Memory B cell (primary cell): ENCODE measurements around the gene PTPRN2.

ENCODE experiments used
- ATAC-seq: fragments of 150-1000 bp; cut with Tn5 transposase; 2 replicates; pipeline ENCODE4 v1.10.0; 2021; ENCODE audit warnings: low read depth, mild to moderate bottlenecking, moderate library complexity
- DNase-seq, 2 donors: peaks; one replicate each; pipeline ENCODE4 v3.0.0; 2022; ENCODE audit warnings: low spot score in 2 of 2
- H3K27ac Mint-ChIP-seq: one replicate; pipeline ENCODE4 v1.8.0; 2022; ENCODE audit warnings: mild to moderate bottlenecking, moderate library complexity, mixed read lengths
- H3K27me3 Mint-ChIP-seq: one replicate; pipeline ENCODE4 v1.8.0; 2022; ENCODE audit warnings: mixed read lengths
- H3K36me3 Mint-ChIP-seq: one replicate; pipeline ENCODE4 v1.8.0; 2022; ENCODE audit warnings: mild to moderate bottlenecking, mixed read lengths
- H3K4me1 Mint-ChIP-seq: one replicate; pipeline ENCODE4 v1.8.0; 2022; ENCODE audit warnings: mixed read lengths
- H3K4me3 Mint-ChIP-seq: one replicate; pipeline ENCODE4 v1.8.0; 2022; ENCODE audit warnings: mild to moderate bottlenecking, moderate library complexity, mixed read lengths
- H3K9me3 Mint-ChIP-seq: one replicate; pipeline ENCODE4 v1.8.0; 2022; ENCODE audit warnings: mixed read lengths

PTPRN2 gene

DNA sequence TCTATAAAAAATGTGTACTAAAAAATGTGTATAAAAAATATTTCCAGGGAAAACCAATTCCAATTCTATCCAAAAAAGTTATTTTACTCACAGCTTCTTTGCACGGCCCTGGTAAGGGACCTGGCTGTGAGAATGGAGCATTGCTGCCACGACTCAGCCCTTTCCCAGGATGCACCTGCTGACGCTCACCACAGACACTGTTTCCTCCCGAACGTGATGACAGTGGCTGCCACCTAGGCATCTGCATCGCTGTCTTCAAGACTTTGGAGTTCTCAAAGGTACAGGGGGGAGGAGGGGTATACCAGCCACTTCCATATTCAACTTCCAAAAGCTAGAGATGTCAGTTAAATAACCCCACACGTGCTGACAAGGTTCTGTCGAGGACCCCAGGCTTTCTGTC lies 23.9 kb upstream of the PTPRN2 start:
- Mint-ChIP-seq H3K9me3 (no peaks in the 10 kb centered on the region), H3K27ac (no peak overlapping the region), H3K4me1 (peaks cover 25% of the 10 kb centered on the region), H3K27me3 (no peaks in the 10 kb centered on the region), H3K36me3 (peaks cover 6% of the 10 kb centered on the region), H3K4me3 (no peak overlapping the region)
- no peak for ATAC-seq
- DNase-seq, result no peak

DNA sequence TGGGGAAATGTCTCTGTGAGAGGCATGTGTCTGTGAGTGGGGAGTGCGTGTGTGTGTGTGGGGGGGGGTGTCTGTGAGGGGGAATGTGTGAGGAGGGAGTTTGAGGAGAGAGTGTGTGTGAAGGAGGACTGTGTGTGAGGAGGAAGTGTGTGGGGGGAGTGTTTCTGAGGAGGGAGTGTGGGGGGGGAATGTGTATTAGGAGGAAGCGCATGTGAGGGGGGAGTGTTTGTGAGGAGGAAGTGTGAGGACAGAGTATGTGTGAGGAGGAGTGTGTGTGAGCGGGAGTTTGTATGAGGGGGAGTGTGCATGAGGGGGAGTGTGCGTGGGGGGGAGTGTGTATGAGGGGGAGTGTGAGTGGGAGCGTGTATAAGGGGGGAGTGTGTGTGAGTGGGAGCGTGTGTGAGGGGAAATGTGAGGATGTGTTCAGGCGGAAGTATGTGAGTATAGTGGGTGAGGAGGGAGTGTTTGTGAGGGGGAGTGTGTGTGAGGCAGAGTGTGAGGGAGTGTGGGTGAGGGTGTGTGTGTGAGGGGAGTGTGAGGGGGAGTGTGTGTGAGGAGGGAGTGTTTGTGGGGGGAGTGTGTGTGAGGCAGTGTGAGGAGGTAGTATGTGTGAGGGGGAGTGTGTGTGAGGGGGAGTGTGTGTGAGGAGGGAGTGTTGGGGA lies 21.8 kb upstream of the PTPRN2 start:
- H3K27me3 Mint-ChIP-seq, result no peaks in the 10 kb centered on the region
- ATAC-seq (no peak), DNase-seq (no peak)
- H3K27ac Mint-ChIP-seq, result peak overlapping the region; percentile 3
- no peaks in the 10 kb centered on the region for H3K9me3 Mint-ChIP-seq
- H3K36me3 Mint-ChIP-seq, result peaks cover 5% of the 10 kb centered on the region
- no peak overlapping the region for H3K4me3 Mint-ChIP-seq
- H3K4me1 Mint-ChIP-seq, result peaks cover 25% of the 10 kb centered on the region

DNA sequence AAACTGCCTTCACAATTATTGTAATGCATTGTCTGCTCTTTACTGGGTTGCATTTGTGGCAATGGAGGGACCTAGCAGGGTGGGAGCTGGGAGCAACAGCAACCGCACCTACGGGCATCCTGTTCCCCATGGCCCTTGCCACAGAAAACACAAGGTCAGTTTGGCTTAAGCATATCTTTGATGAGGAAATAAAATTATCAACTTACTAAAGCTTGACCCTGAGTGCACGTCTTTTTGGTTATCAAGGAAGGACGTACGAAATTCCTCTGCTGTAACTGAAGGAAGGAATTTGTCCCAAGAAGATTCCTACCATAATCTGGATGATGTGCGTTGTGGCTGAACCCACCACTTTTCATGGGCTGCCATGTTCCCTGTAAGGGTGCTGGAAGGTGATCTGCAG lies 19.9 kb upstream of the PTPRN2 start:
- peaks cover 5% of the 10 kb centered on the region for H3K36me3 Mint-ChIP-seq
- no peaks in the 10 kb centered on the region for H3K9me3 Mint-ChIP-seq
- DNase-seq, result no peak
- H3K4me3 Mint-ChIP-seq, result no peak overlapping the region
- no peak for ATAC-seq
- H3K27ac Mint-ChIP-seq, result no peak overlapping the region
- no peaks in the 10 kb centered on the region for H3K27me3 Mint-ChIP-seq
- peaks cover 15% of the 10 kb centered on the region for H3K4me1 Mint-ChIP-seq

DNA sequence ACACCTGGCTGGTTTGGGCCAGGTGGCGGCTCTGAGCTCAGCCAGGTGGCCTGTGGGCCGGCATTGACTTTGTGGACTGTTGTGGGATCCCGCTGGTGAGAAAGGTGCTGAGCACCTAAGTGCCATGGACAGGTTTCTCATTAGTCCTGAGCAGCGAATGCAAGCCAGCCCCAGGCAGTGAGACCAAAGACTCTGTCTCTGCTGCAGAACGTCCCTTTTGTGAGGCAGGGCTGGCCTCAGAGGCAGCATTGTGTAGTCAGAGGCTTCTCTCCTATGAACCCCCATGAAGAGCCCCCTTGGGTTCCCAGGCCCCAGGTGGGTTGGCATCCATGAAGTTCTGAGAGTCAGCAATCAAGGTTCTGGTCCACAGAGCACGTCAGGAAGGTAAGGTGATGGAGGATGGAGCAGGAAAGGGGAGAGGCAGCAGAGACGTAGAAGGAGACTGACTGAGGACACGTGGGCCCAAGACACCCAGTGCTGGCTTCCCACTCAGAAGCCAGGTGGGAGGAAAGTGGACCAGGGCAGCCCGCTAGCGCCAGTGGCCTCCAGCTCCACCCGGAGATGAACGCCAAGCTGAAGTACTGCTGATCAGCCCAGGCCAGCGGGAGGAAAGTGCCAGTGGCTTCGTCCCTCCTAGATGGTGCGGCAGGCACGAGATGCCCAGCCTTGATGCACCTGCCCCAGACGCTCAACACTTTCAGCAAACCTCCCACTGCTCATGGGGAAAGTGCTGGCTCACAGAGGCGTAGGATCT lies 19.2 kb upstream of the PTPRN2 start:
- Mint-ChIP-seq H3K27me3 (no peaks in the 10 kb centered on the region), H3K4me3 (no peak overlapping the region), H3K36me3 (peaks cover 5% of the 10 kb centered on the region), H3K27ac (no peak overlapping the region), H3K9me3 (no peaks in the 10 kb centered on the region), H3K4me1 (peaks cover 11% of the 10 kb centered on the region)
- ATAC-seq (no peak), DNase-seq (no peak)

DNA sequence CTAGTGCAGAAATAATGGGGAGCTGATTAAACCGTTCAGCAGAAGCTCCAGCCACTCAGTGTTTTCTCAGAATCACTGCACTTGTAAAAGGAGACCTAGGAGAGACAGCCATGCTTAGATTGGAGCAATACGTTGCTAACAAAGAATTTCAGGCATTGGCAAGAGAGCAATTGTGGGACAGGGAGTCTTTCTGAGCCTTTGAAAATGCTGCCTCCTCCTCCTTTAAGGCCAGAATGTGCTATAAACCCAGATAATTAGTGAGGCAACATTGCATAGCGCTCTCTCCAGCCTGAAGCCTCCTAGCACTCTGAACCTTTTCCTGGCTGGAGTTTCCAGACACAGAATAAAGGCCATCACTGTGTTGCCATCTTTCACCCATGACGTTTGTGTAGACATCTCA lies 18.5 kb upstream of the PTPRN2 start:
- Mint-ChIP-seq H3K4me3 (no peak overlapping the region), H3K27ac (no peak overlapping the region), H3K4me1 (peaks cover 7% of the 10 kb centered on the region), H3K27me3 (no peaks in the 10 kb centered on the region), H3K9me3 (no peaks in the 10 kb centered on the region), H3K36me3 (peaks cover 4% of the 10 kb centered on the region)
- ATAC-seq (no peak), DNase-seq (no peak)

DNA sequence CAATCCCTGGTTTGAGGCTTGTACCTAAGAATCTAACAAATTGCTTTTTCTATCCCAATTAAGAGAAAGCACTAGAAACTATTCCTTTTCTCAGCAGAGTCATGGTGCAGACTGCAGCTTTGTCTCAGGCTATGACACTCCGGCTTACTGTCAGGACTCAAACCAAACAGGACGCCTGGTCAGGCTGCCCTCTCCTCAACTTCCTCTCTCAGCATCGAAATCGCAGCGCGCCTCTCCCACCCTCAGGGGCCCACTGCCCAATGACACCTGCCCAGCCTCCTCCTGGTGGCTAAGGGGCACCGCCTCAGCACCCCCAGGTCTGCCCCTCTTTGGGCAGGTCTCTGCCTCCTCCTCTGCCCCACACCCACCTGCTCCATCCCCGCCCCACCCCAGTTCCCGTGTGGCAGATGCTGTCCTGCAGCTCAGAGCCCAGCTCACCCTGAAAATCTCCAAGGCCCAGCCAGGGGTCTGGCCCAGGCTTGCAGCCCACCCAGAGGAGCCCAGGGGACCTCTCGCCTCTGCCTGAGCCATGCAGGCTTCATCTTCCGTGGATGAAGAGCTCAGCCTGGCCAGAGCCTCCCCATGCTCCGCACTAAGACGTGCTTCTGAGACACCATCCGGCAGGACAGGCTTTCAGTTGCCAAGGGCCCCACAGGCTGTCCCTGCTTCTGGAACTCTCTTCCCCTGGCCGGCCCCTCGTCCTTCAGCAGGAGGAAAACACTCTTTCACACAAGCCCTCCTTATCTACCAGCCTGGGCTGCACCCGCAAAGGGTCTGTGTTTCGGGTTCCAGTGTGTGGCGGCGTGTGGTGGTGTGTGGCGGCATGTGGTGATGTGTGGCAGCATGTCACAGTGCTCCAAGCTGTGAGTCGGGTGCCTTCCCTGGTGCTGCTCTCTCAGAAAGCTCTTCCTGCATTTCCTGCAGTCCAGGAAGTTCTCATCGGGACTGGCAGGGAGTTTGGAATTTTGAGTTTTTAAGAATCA lies 16.4 kb upstream of the PTPRN2 start:
- no peak for ATAC-seq
- Mint-ChIP-seq H3K9me3 (no peaks in the 10 kb centered on the region), H3K27me3 (no peaks in the 10 kb centered on the region), H3K27ac (no peak overlapping the region), H3K4me3 (no peak overlapping the region), H3K36me3 (peaks cover under 1% of the 10 kb centered on the region), H3K4me1 (peaks cover under 1% of the 10 kb centered on the region)
- no peak for DNase-seq

DNA sequence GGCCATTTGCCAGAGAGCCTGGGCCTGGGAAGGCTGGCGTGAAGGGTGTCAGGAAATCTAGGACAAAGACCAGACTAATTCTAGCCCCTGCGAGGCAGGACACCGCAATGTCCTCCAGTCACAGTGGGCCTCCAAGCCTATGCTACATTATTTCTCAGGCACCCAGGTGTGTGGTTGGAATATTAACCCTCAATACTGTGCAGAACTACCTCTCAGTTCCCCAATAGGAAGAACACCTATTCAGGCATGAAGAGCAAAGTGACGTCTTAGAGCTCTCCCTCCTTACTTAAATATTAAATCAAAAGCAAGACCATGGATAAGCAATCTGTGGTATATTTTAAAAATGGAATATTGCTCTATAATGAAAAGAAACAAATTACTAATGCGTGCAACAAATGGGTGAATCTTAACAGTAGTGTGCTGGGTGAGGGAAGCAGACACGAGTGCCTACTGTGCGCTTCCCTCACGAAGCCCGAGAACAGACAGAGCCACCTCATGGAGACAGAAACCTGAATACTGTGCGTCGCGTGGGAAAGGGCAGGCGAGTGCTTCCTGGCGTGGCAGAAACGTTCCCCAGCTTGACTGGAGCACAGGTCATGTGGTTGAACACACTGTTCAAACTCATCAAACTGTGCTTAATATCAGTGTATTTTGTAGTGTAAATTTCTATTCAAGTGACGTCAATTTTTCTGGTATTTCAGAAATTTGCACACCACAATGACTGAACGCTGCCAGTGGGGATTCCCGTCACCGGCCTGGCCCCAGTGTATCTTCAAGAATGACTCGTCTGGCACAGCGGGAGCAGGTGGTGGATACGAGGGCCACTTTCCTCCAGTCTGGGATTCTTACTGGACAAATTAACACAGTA lies 15.5 kb upstream of the PTPRN2 start:
- DNase-seq, result no peak
- ATAC-seq, result peak; percentile 75
- no peaks in the 10 kb centered on the region for H3K27me3 Mint-ChIP-seq
- no peaks in the 10 kb centered on the region for H3K4me1 Mint-ChIP-seq
- H3K36me3 Mint-ChIP-seq, result no peaks in the 10 kb centered on the region
- no peaks in the 10 kb centered on the region for H3K9me3 Mint-ChIP-seq
- H3K4me3 Mint-ChIP-seq, result no peak overlapping the region
- H3K27ac Mint-ChIP-seq, result no peak overlapping the region

DNA sequence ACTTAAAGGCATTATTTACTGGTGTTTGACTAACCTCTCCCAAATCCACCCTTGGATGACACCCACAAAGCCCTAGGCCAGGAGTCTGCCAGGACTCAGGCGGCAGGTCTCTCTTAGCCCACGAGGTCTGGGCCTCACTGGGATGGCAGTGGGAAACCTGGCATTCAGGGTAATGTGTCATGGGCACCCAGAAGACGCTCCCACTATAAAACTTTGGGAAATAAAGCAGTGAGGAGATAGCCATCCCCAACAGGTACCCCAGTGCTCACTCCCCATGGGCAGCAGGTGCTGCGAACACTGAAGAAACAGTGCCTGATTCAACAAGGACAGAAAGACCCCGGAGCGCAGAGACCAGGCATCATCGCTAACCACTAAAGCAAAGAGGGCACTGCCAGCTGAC lies 14.4 kb upstream of the PTPRN2 start:
- Mint-ChIP-seq H3K36me3 (no peaks in the 10 kb centered on the region), H3K27me3 (no peaks in the 10 kb centered on the region), H3K4me3 (no peak overlapping the region), H3K27ac (no peak overlapping the region), H3K9me3 (no peaks in the 10 kb centered on the region), H3K4me1 (no peaks in the 10 kb centered on the region)
- no peak for ATAC-seq
- no peak for DNase-seq

DNA sequence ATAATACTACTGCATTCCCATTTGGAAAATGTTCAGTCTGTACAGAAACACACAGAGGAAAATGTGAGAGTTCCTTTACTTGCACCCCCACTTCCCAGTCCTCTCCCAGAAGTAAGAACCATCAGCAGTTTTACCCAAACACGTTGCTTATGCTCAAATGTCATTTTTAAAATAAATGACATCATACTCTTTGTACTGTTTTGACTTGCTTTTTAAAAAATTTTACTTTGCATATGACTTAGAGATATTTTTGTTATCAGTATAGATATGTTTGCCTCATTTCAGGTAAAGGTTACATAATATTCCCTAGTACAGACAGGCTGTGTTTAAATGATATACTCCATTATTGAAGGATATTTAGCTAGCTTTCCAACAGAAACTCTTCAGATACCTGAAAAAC lies 13.5 kb upstream of the PTPRN2 start:
- ATAC-seq (no peak), DNase-seq (no peak)
- Mint-ChIP-seq H3K27ac (no peak overlapping the region), H3K36me3 (no peaks in the 10 kb centered on the region), H3K27me3 (no peaks in the 10 kb centered on the region), H3K4me3 (no peak overlapping the region), H3K4me1 (no peaks in the 10 kb centered on the region), H3K9me3 (no peaks in the 10 kb centered on the region)

DNA sequence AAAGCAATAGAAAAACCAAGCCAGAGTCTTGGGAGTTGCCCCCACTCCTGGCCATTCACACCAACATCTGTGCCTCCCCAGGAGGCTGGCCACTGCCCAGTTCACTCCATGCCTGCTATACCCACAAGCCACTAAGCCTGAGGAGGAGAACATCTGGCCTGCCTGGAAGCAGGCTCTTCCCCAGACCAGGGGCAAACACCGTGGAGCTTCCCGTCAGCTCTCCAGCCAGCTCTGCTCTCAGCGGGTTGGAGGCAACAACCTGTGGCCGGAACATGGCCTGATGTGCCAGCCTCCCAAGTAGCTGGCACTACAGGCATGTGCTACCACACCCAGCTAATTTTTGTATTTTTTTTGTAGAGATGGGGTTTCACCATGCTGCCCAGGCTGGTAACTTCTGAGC lies 9.1 kb upstream of the PTPRN2 start:
- Mint-ChIP-seq H3K27ac (no peak overlapping the region), H3K4me1 (no peaks in the 10 kb centered on the region), H3K27me3 (no peaks in the 10 kb centered on the region), H3K4me3 (no peak overlapping the region), H3K36me3 (no peaks in the 10 kb centered on the region), H3K9me3 (no peaks in the 10 kb centered on the region)
- ATAC-seq (no peak), DNase-seq (no peak)

DNA sequence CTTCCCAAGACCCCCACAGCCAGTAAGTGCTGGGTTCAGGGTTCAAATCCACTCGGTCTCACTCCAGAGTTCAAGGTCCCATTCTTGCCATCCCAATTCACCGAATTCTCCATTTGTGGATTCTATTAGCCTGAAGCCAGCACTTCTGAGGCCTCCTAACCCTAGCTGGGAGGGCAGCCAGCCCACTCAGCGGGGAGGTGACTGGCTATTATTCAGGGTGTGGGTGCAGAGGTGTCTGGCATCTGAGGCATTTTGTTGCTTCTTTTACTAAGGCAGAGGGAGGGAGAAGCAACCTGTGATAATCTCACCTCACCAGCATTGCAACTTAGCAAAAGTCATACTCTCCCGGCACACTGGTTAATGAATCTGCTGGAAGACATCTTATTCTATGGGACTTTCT lies 8.7 kb upstream of the PTPRN2 start:
- ATAC-seq (no peak), DNase-seq (no peak)
- Mint-ChIP-seq H3K4me1 (no peaks in the 10 kb centered on the region), H3K9me3 (no peaks in the 10 kb centered on the region), H3K4me3 (no peak overlapping the region), H3K27ac (no peak overlapping the region), H3K27me3 (no peaks in the 10 kb centered on the region), H3K36me3 (no peaks in the 10 kb centered on the region)

DNA sequence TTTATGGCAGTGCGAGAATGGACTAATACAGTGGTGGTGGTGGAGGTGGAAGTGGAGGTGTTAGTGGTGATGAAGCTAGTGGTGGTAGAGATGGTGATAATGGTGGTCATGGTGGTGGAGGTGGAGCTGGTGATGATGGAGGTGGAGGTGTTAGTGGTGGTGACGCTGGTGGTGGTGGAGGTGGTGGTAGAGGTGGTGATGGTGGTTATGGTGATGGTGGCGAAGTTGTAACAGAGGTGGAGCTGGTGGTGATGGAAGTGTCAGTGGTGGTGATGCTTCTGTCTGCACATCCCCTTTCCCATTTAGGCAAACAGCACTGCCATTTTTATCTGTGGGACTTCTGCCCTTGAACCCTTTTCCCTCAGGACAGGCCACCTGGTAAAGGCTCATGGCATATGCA lies 7.4 kb upstream of the PTPRN2 start:
- Mint-ChIP-seq H3K36me3 (no peaks in the 10 kb centered on the region), H3K27ac (no peak overlapping the region), H3K4me3 (no peak overlapping the region), H3K9me3 (no peaks in the 10 kb centered on the region), H3K4me1 (no peaks in the 10 kb centered on the region), H3K27me3 (no peaks in the 10 kb centered on the region)
- no peak for DNase-seq
- ATAC-seq, result no peak

DNA sequence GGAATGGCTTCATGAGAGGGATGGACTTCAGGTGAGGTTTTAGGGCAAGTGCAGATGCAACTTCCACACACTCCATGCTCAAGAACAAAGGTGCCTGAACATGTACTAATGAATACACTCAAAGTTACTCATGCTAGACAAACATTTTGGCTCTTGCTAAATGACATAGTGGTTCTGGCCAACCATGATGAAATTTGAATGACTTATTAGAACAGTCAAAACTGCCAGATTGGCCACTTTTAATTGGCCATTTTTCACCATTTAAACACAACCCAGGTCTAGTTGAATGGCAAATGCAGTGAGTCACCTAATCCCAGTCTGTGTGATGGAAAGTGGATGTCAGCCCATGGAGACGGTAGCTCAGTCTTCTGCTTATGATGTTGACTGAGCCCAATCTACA lies 4.9 kb upstream of the PTPRN2 start:
- DNase-seq (no peak), ATAC-seq (no peak)
- Mint-ChIP-seq H3K27ac (no peak overlapping the region), H3K4me1 (no peaks in the 10 kb centered on the region), H3K27me3 (peaks cover 11% of the 10 kb centered on the region), H3K4me3 (no peak overlapping the region), H3K36me3 (peaks cover 4% of the 10 kb centered on the region), H3K9me3 (peaks cover 1% of the 10 kb centered on the region)
